SK-N-SH treated with all-trans-retinoic acid at 6 μM for 48 hours (cell line): ENCODE results near the gene CCDC85C.

Experiments
- ATAC-seq: fragments of 200-7000 bp; cut with Tn5 transposase; 3 replicates; pipeline ENCODE4 v1.9.1; 2020; ENCODE audit warnings: mild to moderate bottlenecking, moderate library complexity
- ARNTL ChIP-seq: fragments of 450-650 bp; formaldehyde crosslinking; IDR thresholded peaks from 2 replicates; pipeline ENCODE4 v1.5.0; 2020; ENCODE audit warnings: low read depth, mild to moderate bottlenecking, moderate library complexity, borderline replicate concordance
- BACH2 ChIP-seq: fragments of 250-450 bp; sonication (Bioruptor Pico); IDR thresholded peaks from 2 replicates; pipeline ENCODE4 v1.9.0; 2021; ENCODE audit warnings: mild to moderate bottlenecking, borderline replicate concordance
- CSDC2 ChIP-seq: fragments of 250-450 bp; sonication (Bioruptor Pico); IDR thresholded peaks from 2 replicates; pipeline ENCODE4 v1.5.0; 2020; ENCODE audit warnings: mild to moderate bottlenecking, moderate library complexity
- CSRNP3 ChIP-seq: fragments of 250-450 bp; sonication (Bioruptor Pico); IDR thresholded peaks from 2 replicates; pipeline ENCODE4 v1.5.1; 2021; ENCODE audit warnings: mild to moderate bottlenecking, moderate library complexity
- ESRRG ChIP-seq: fragments of 250-450 bp; sonication (Bioruptor Pico); IDR thresholded peaks from 2 replicates; pipeline ENCODE4 v1.6.1; 2021; ENCODE audit warnings: mild to moderate bottlenecking
- ISL1 ChIP-seq: fragments of 250-450 bp; sonication (Bioruptor Pico); IDR thresholded peaks from 2 replicates; pipeline ENCODE4 v2.1.2; 2022; ENCODE audit warnings: mild to moderate bottlenecking, moderate library complexity
- PATZ1 ChIP-seq: fragments of 250-450 bp; sonication (Bioruptor Pico); IDR thresholded peaks from 2 replicates; pipeline ENCODE4 v1.8.0; 2020; ENCODE audit warnings: mild to moderate bottlenecking, moderate library complexity, borderline replicate concordance
- POU6F1 ChIP-seq: fragments of 250-450 bp; sonication (Bioruptor Pico); IDR thresholded peaks from 2 replicates; pipeline ENCODE4 v1.8.0; 2021; ENCODE audit warnings: low read depth, mild to moderate bottlenecking, moderate library complexity, borderline replicate concordance
- PPARA ChIP-seq: fragments of 250-450 bp; sonication (Bioruptor Pico); IDR thresholded peaks from 2 replicates; pipeline ENCODE4 v1.5.0; 2020; ENCODE audit warnings: mild to moderate bottlenecking, borderline replicate concordance
- RARB ChIP-seq: fragments of 250-450 bp; sonication (Bioruptor Pico); IDR thresholded peaks from 2 replicates; pipeline ENCODE4 v1.8.0; 2021; ENCODE audit warnings: mild to moderate bottlenecking, moderate library complexity
- SNAI2 ChIP-seq: fragments of 250-450 bp; sonication (Bioruptor Pico); IDR thresholded peaks from 2 replicates; pipeline ENCODE4 v1.5.0; 2020; ENCODE audit warnings: mild to moderate bottlenecking, moderate library complexity
- TCF4 ChIP-seq: fragments of 250-450 bp; sonication (Bioruptor Pico); IDR thresholded peaks from 2 replicates; pipeline ENCODE4 v1.8.0; 2021; ENCODE audit warnings: mild to moderate bottlenecking, moderate library complexity, borderline replicate concordance
- TOX ChIP-seq: fragments of 250-450 bp; sonication (Bioruptor Pico); IDR thresholded peaks from 2 replicates; pipeline ENCODE4 v1.8.0; 2021; ENCODE audit warnings: mild to moderate bottlenecking, moderate library complexity, borderline replicate concordance
- ZFP3 ChIP-seq: fragments of 250-450 bp; sonication (Bioruptor Pico); IDR thresholded peaks from 2 replicates; pipeline ENCODE4 v1.5.0; 2020; ENCODE audit warnings: mild to moderate bottlenecking, moderate library complexity
- ZFP30 ChIP-seq: fragments of 450-650 bp; formaldehyde crosslinking; IDR thresholded peaks from 2 replicates; pipeline ENCODE4 v1.5.0; 2022; ENCODE audit warnings: mild to moderate bottlenecking, moderate library complexity
- ZNF565 ChIP-seq: fragments of 450-650 bp; formaldehyde crosslinking; conservative IDR thresholded peaks from 2 replicates; pipeline ENCODE4 v1.5.0; 2020; ENCODE audit warnings: low read depth, mild to moderate bottlenecking, moderate library complexity
- ZNF70 ChIP-seq: fragments of 450-650 bp; formaldehyde crosslinking; IDR thresholded peaks from 2 replicates; pipeline ENCODE4 v1.5.0; 2020; ENCODE audit warnings: mild to moderate bottlenecking, moderate library complexity
- ZNF8 ChIP-seq: fragments of 450-650 bp; formaldehyde crosslinking; IDR thresholded peaks from 2 replicates; pipeline ENCODE4 v1.5.0; 2020; ENCODE audit warnings: mild to moderate bottlenecking, moderate library complexity
- TF ChIP-seq, protein P1 (sequence below): fragments of 250-450 bp; sonication (Bioruptor Pico); IDR thresholded peaks from 2 replicates; pipeline ENCODE4 v1.5.1; 2020; ENCODE audit warnings: low read depth, mild to moderate bottlenecking, moderate library complexity

Gene CCDC85C

DNA sequence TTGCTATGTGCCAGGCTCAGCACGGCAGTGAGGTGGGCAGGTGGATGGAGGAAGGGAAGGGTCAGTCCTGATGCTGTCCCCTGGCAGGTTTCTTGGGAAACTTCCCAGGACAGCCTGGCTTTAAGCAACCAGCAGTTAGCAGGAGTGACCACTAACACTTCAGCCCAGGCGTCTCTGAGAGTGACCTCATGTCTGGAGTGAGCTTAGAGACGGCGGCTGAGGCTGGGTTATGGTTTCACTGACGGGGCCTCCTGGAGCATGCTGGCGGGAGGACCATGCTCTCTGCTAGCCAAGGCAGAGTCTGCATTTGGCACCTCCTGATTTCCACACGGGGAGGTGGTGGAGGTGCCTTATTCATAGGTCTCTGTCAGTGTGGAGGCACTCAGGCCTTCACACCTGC lies 43.4 kb upstream of the CCDC85C start:
- no peak for TF ChIP-seq ZFP3 (CRISPR knock-in tag)
- TF ChIP-seq RARB (CRISPR knock-in tag): no peak
- no peak for TF ChIP-seq CSDC2
- no peak for TF ChIP-seq BACH2 (CRISPR knock-in tag)
- no peak for TF ChIP-seq POU6F1 (CRISPR knock-in tag)
- TF ChIP-seq ZNF565 (CRISPR knock-in tag): no peak
- TF ChIP-seq PATZ1: no peak
- no peak for TF ChIP-seq ZNF8 (CRISPR knock-in tag)
- no peak for TF ChIP-seq ARNTL
- TF ChIP-seq ESRRG (CRISPR knock-in tag): no peak
- no peak for TF ChIP-seq ZNF70 (CRISPR knock-in tag)
- TF ChIP-seq TCF4 (CRISPR knock-in tag): no peak
- no peak for TF ChIP-seq ISL1 (CRISPR knock-in tag)
- TF ChIP-seq TOX (CRISPR knock-in tag): no peak
- no peak for TF ChIP-seq ZFP30 (CRISPR knock-in tag)
- no peak for TF ChIP-seq PPARA
- TF ChIP-seq, protein P1, sequence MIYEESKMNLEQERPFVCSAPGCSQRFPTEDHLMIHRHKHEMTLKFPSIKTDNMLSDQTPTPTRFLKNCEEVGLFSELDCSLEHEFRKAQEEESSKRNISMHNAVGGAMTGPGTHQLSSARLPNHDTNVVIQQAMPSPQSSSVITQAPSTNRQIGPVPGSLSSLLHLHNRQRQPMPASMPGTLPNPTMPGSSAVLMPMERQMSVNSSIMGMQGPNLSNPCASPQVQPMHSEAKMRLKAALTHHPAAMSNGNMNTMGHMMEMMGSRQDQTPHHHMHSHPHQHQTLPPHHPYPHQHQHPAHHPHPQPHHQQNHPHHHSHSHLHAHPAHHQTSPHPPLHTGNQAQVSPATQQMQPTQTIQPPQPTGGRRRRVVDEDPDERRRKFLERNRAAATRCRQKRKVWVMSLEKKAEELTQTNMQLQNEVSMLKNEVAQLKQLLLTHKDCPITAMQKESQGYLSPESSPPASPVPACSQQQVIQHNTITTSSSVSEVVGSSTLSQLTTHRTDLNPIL (CRISPR knock-in tag): no peak

GRCh38 chr14:99645545-99646505 lies 41.8 kb upstream of the CCDC85C start:
- TF ChIP-seq TOX (CRISPR knock-in tag) (no peak), RARB (CRISPR knock-in tag) (no peak), ZFP30 (CRISPR knock-in tag) (no peak)

More for the DNA sequence above, 43.4 kb upstream of the CCDC85C start:
- ATAC-seq: no peak

DNA sequence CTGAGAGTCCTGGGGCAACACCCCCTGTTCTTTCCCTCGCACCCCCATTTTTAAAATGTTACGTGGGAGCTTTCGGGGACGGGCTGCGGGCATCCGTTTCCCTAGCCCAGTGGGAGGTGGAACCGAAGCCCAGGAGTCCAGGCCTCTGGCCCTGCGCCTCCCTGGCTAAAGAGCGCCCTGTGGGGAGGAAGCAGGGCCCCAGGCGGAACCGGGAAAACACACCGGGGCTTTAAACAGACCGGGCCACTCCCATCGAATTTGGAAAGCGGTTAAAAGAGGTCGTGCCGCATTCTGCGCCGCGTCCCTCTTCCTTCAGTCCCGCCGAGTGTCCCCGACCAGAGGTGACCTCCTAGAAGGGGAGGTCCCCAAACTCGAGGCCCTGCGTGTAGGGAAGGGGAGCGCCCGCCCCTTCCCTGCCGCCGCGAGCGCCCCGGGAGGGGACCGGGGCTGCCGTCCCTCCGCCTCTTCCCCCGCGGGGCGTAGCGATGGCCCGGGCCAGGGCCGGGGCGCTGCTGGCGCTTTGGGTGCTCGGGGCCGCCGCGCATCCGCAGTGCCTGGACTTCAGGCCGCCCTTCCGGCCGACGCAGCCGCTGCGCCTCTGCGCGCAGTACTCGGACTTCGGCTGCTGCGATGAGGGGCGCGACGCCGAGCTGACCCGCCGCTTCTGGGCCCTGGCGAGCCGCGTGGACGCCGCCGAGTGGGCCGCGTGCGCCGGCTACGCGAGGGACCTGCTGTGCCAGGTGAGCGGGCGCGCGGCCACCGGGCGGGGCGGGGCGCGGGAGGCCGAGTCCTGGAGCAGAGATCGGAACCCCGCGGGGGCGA lies 40.9 kb upstream of the CCDC85C start, which contains the start of gene HHIPL1:
Gene HHIPL1 (plus strand): TSS at position 407 of the 822 bp plus-strand sequence. CDS start 79 bp downstream, at position 486.
- TF ChIP-seq, protein P1 (CRISPR knock-in tag): no peak
- TF ChIP-seq SNAI2 (CRISPR knock-in tag) (no peak), PATZ1 (no peak), ISL1 (CRISPR knock-in tag) (no peak), ZFP3 (CRISPR knock-in tag) (no peak), ARNTL (no peak), RARB (CRISPR knock-in tag) (no peak), TCF4 (CRISPR knock-in tag) (no peak), BACH2 (CRISPR knock-in tag) (no peak), ESRRG (CRISPR knock-in tag) (no peak), CSRNP3 (CRISPR knock-in tag) (no peak)
- peak; percentile 21; the same call in 1 of the 3 replicates for ATAC-seq

More at GRCh38 chr14:99645545-99646505, 41.8 kb upstream of the CCDC85C start:
- no peak for ATAC-seq
